NCI-H1092 treated with DMSO at 0.1 percent for 48 hours (cell line): ENCODE results near the gene MMP24OS.

ENCODE experiments used
- DNase-seq: peaks from one replicate; lab custom pipeline; 2025; lab: John Stamatoyannopoulos, UW

MMP24OS gene

GRCh38 chr20:35291654-35292503, 14.0 kb upstream of the MMP24OS start, which contains the start of gene FAM83C:
Gene FAM83C, minus strand, starts transcription at chr20:35292425. Its CDS starts 121 bp downstream, at chr20:35292304.
- no peak for DNase-seq

GRCh38 chr20:35290887-35291417, 13.0 kb upstream of the MMP24OS start:
- no peak for DNase-seq

- DNase-seq, result no peak
Observed at GRCh38 chr20:35290186-35290886, 12.4 kb upstream of the MMP24OS start.

GRCh38 chr20:35288325-35289060, 10.6 kb upstream of the MMP24OS start:
- no peak for DNase-seq

- DNase-seq, result no peak
Observed at GRCh38 chr20:35287509-35288324, 9.8 kb upstream of the MMP24OS start.

- DNase-seq, result no peak
Observed at GRCh38 chr20:35286899-35287508, 9.1 kb upstream of the MMP24OS start.

- DNase-seq, result no peak
Observed at GRCh38 chr20:35286077-35286898, 8.4 kb upstream of the MMP24OS start.

GRCh38 chr20:35285806-35286076, 7.8 kb upstream of the MMP24OS start:
- no peak for DNase-seq

GRCh38 chr20:35284992-35285805, 7.3 kb upstream of the MMP24OS start:
- DNase-seq, result no peak

- DNase-seq, result peak; percentile 90
Observed at GRCh38 chr20:35284267-35284991, 6.5 kb upstream of the MMP24OS start, which contains the start of gene EIF6. Gene EIF6, minus strand, starts transcription at chr20:35284772. Its CDS starts 285 bp downstream, at chr20:35284487.

GRCh38 chr20:35283441-35284266, 5.7 kb upstream of the MMP24OS start:
- DNase-seq, result no peak

- DNase-seq, result no peak
Observed at GRCh38 chr20:35281506-35282101, 3.7 kb upstream of the MMP24OS start.

- no peak for DNase-seq
Observed at GRCh38 chr20:35280523-35280922, 2.6 kb upstream of the MMP24OS start.

GRCh38 chr20:35279533-35280174, 1.7 kb upstream of the MMP24OS start:
- no peak for DNase-seq

- no peak for DNase-seq
Observed at GRCh38 chr20:35279040-35279439, 1.1 kb upstream of the MMP24OS start.

- DNase-seq, result no peak
Observed at GRCh38 chr20:35277127-35277526, 795 bp downstream of the MMP24OS start.

- DNase-seq, result no peak
Observed at GRCh38 chr20:35276408-35276807, 1.5 kb downstream of the MMP24OS start.
